Natural killer cell (primary cell): Measurements from ENCODE around the gene LDLRAD4. TPM values are rescaled to one million over a fixed set of nuclear protein-coding genes. Genes with fewer than 3 reads are reported as not detected.

ENCODE experiments used
- ATAC-seq, 3 donors: fragments of 150-1000 bp in 2 of 3; fragments of 200-7000 bp in 1 of 3; cut with Tn5 transposase; 1 replicate in 1 of 3; 2 replicates in 2 of 3; pipeline ENCODE4 v1.10.0; 2021; ENCODE audit warnings: mild to moderate bottlenecking in 2 of 3, moderate library complexity in 2 of 3
- DNase-seq, 2 donors: peaks; one replicate each; pipeline versions ENCODE4 v3.0.0 to v3.0.0-alpha.2; 2013 to 2021; ENCODE audit warnings: mixed read lengths in 1 of 2
- H3K27ac ChIP-seq: one replicate; pipeline ENCODE4 v1.5.1; 2013; ENCODE audit warnings: mild to moderate bottlenecking, low read length
- H3K27me3 ChIP-seq: one replicate; pipeline ENCODE4 v1.6.1; 2013; ENCODE audit warnings: low read length; ENCODE audit not compliant: control insufficient read depth, insufficient read depth
- H3K36me3 ChIP-seq: one replicate; pipeline ENCODE4 v1.6.1; 2013; ENCODE audit warnings: low read length; ENCODE audit not compliant: control insufficient read depth, insufficient read depth
- H3K4me1 ChIP-seq: one replicate; pipeline ENCODE4 v1.6.1; 2013; ENCODE audit warnings: low read length; ENCODE audit not compliant: control insufficient read depth, insufficient read depth
- H3K4me3 ChIP-seq: one replicate; pipeline ENCODE4 v1.5.1; 2013; ENCODE audit warnings: low read length
- H3K9me3 ChIP-seq: one replicate; pipeline ENCODE4 v1.6.1; 2013; ENCODE audit warnings: low read length; ENCODE audit not compliant: control insufficient read depth, insufficient read depth
- H3K27ac Mint-ChIP-seq, 2 donors: one replicate each; pipeline ENCODE4 v1.8.0; 2022; ENCODE audit warnings: mild to moderate bottlenecking in 2 of 2, mixed read lengths in 2 of 2, moderate library complexity in 1 of 2
- H3K27me3 Mint-ChIP-seq, 2 donors: one replicate each; pipeline ENCODE4 v1.8.0; 2022; ENCODE audit warnings: low read depth in 2 of 2, mixed read lengths in 2 of 2
- H3K36me3 Mint-ChIP-seq: one replicate; pipeline ENCODE4 v1.8.0; 2022; ENCODE audit warnings: mixed read lengths
- H3K4me1 Mint-ChIP-seq, 2 donors: one replicate each; pipeline ENCODE4 v1.8.0; 2022; ENCODE audit warnings: mixed read lengths in 2 of 2
- H3K4me3 Mint-ChIP-seq: one replicate; pipeline ENCODE4 v1.8.0; 2022; ENCODE audit warnings: mild to moderate bottlenecking, moderate library complexity, mixed read lengths
- H3K9me3 Mint-ChIP-seq, 2 donors: one replicate each; pipeline ENCODE4 v1.8.0; 2022; ENCODE audit warnings: mixed read lengths in 2 of 2
- WGBS: methylation state at CpG from one replicate; pipeline ENCODE4 v1.1.7; 2013; ENCODE audit warnings: missing lambda C conversion rate; ENCODE audit not compliant: insufficient coverage; 5-methylcytosine and 5-hydroxymethylcytosine counted together
- intact Hi-C: fragments of 100-400 bp; cut with micrococcal nuclease; formaldehyde crosslinking; loops from one replicate; pipeline ENCODE4 v1.14.2; 2022
- total RNA-seq, 4 donors: library from RNA; stranded (reverse); fragments of 120-200 nt in 1 of 4; gene quantifications; one replicate each; pipeline versions ENCODE4 v1.2.3 to v1.2.4, GENCODE V29; 2013 to 2022
- TF ChIP-seq, protein P1 (sequence below): fragments of 200-600 bp; IDR thresholded peaks from one replicate; pipeline ENCODE4 v1.8.0; 2022; ENCODE audit warnings: antibody characterized with exemption

Gene LDLRAD4
- total RNA-seq, 3 donors from 2014 or later (not counting 1 experiment from before 2014, with no cell fraction given): 24.0 to 36.3 (median 29.2) TPM

- Histone ChIP-seq H3K9me3 (no peaks in the 10 kb centered on the region), H3K27ac (no peak overlapping the region), H3K36me3 (no peaks in the 10 kb centered on the region), H3K4me1 (peaks cover 25% of the 10 kb centered on the region), H3K27me3 (no peaks in the 10 kb centered on the region), H3K4me3 (no peak overlapping the region)
- intact Hi-C loops: no loop called here
- Mint-ChIP-seq H3K9me3 (no peaks in the 10 kb centered on the region), H3K4me3 (no peak overlapping the region), H3K27me3 (no peaks in the 10 kb centered on the region), H3K4me1 (peaks cover 10 to 26% of the 10 kb centered on the region in 2 donors), H3K27ac (peak overlapping the region in 1 of 2 donors; percentile 10), H3K36me3 (no peaks in the 10 kb centered on the region)
- no peak for ATAC-seq
- DNase-seq: no peak
- TF ChIP-seq, protein P1, sequence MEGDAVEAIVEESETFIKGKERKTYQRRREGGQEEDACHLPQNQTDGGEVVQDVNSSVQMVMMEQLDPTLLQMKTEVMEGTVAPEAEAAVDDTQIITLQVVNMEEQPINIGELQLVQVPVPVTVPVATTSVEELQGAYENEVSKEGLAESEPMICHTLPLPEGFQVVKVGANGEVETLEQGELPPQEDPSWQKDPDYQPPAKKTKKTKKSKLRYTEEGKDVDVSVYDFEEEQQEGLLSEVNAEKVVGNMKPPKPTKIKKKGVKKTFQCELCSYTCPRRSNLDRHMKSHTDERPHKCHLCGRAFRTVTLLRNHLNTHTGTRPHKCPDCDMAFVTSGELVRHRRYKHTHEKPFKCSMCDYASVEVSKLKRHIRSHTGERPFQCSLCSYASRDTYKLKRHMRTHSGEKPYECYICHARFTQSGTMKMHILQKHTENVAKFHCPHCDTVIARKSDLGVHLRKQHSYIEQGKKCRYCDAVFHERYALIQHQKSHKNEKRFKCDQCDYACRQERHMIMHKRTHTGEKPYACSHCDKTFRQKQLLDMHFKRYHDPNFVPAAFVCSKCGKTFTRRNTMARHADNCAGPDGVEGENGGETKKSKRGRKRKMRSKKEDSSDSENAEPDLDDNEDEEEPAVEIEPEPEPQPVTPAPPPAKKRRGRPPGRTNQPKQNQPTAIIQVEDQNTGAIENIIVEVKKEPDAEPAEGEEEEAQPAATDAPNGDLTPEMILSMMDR: no peak
- WGBS: 86% methylated on average over 4 of the region's 7 CpGs
Observed at GRCh38 chr18:13570856-13571495, 352.4 kb downstream of the LDLRAD4 start.

DNA sequence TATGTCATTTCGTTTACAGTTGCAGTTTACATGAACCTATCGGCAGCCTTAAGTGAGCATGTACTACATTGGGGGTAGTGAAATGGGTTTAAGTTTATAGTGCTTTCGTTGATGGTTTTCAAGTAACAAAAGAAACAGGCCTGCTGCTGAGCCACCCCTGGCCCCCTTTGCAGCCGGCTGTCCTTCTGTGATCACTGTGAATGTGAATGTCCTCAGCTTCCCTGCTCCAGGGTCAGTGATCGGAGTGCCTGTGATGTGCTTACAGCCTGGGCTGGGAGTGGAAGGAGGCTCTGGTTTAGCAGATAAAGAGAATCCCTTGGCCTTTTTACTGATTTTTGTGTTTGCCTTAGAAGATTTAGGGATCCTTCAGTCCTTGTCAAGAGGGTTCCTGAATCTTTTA is 353.6 kb downstream of the LDLRAD4 start:
- intact Hi-C loops: no loop called here
- Mint-ChIP-seq H3K36me3 (no peaks in the 10 kb centered on the region), H3K27me3 (no peaks in the 10 kb centered on the region), H3K9me3 (no peaks in the 10 kb centered on the region), H3K4me3 (no peak overlapping the region), H3K27ac (no peak overlapping the region), H3K4me1 (peaks cover 18 to 30% of the 10 kb centered on the region in 2 donors)
- ATAC-seq (no peak), DNase-seq (no peak)
- TF ChIP-seq, protein P1: no peak
- H3K4me3 ChIP-seq: no peak overlapping the region
- no peaks in the 10 kb centered on the region for H3K9me3 ChIP-seq
- no peaks in the 10 kb centered on the region for H3K36me3 ChIP-seq
- no peaks in the 10 kb centered on the region for H3K27me3 ChIP-seq
- no peak overlapping the region for H3K27ac ChIP-seq
- 97% methylated on average over 5 of the region's 5 CpGs for WGBS
- peaks cover 21% of the 10 kb centered on the region for H3K4me1 ChIP-seq

GRCh38 chr18:13572721-13573120 is 354.2 kb downstream of the LDLRAD4 start:
- peaks cover 24 to 35% of the 10 kb centered on the region in 2 donors for H3K4me1 Mint-ChIP-seq
- no peak overlapping the region for H3K27ac Mint-ChIP-seq
- no peaks in the 10 kb centered on the region for H3K36me3 ChIP-seq
- H3K27ac ChIP-seq: no peak overlapping the region
- no peaks in the 10 kb centered on the region for H3K27me3 Mint-ChIP-seq
- no peak for ATAC-seq
- intact Hi-C loops: no loop called here
- H3K4me3 Mint-ChIP-seq: no peak overlapping the region
- no peaks in the 10 kb centered on the region for H3K9me3 ChIP-seq
- TF ChIP-seq, protein P1: no peak
- DNase-seq: no peak
- H3K36me3 Mint-ChIP-seq: no peaks in the 10 kb centered on the region
- H3K4me3 ChIP-seq: no peak overlapping the region
- WGBS: 86% methylated on average over 7 of the region's 7 CpGs
- no peaks in the 10 kb centered on the region for H3K27me3 ChIP-seq
- peaks cover 23% of the 10 kb centered on the region for H3K4me1 ChIP-seq
- H3K9me3 Mint-ChIP-seq: no peaks in the 10 kb centered on the region

DNA sequence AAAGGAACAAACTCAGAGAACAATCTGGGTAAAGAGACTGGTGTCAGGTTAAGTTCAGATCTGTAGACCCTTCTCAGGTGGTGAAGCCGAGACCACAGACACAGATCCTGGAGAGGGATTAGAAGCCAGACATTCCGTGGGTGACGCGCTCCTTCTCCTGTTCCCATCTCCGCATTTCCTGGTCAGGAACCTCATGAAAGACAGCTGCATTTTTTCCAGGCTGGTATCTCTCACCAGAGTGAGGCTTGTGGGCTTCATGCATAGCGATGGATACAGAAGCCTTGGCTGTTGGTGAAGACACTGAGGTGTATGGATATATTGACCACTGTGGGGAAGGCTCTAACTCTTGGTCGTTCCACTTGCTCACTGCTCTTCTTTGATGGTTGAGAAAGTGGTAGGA is 355.2 kb downstream of the LDLRAD4 start:
- Histone ChIP-seq H3K27me3 (no peaks in the 10 kb centered on the region), H3K27ac (no peak overlapping the region), H3K4me3 (no peak overlapping the region), H3K9me3 (no peaks in the 10 kb centered on the region), H3K36me3 (no peaks in the 10 kb centered on the region), H3K4me1 (peaks cover 12% of the 10 kb centered on the region)
- H3K27me3 Mint-ChIP-seq: no peaks in the 10 kb centered on the region
- DNase-seq: no peak
- WGBS: 98% methylated on average over 6 of the region's 7 CpGs
- peaks cover 24 to 40% of the 10 kb centered on the region in 2 donors for H3K4me1 Mint-ChIP-seq
- no peaks in the 10 kb centered on the region for H3K9me3 Mint-ChIP-seq
- intact Hi-C loops: no loop called here
- no peak overlapping the region for H3K27ac Mint-ChIP-seq
- ATAC-seq: no peak
- TF ChIP-seq, protein P1: no peak
- H3K4me3 Mint-ChIP-seq: no peak overlapping the region
- H3K36me3 Mint-ChIP-seq: no peaks in the 10 kb centered on the region
